A204.1 (cell line): ENCODE measurements around the gene PRODH2.

ENCODE experiments used
- FAIRE-seq: peaks from 2 replicates; lab custom pipeline; 2012; peaks lifted over from hg19 to GRCh38; lab: Jason Lieb, UNC

Gene PRODH2, protein sequence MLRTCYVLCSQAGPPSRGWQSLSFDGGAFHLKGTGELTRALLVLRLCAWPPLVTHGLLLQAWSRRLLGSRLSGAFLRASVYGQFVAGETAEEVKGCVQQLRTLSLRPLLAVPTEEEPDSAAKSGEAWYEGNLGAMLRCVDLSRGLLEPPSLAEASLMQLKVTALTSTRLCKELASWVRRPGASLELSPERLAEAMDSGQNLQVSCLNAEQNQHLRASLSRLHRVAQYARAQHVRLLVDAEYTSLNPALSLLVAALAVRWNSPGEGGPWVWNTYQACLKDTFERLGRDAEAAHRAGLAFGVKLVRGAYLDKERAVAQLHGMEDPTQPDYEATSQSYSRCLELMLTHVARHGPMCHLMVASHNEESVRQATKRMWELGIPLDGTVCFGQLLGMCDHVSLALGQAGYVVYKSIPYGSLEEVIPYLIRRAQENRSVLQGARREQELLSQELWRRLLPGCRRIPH

GRCh38 chr19:35812220-35813042 is at the start of gene PRODH2:
PRODH2 (minus strand) TSS chr19:35812845; CDS start chr19:35812805, 40 bp downstream.
- FAIRE-seq, result no peak

DNA sequence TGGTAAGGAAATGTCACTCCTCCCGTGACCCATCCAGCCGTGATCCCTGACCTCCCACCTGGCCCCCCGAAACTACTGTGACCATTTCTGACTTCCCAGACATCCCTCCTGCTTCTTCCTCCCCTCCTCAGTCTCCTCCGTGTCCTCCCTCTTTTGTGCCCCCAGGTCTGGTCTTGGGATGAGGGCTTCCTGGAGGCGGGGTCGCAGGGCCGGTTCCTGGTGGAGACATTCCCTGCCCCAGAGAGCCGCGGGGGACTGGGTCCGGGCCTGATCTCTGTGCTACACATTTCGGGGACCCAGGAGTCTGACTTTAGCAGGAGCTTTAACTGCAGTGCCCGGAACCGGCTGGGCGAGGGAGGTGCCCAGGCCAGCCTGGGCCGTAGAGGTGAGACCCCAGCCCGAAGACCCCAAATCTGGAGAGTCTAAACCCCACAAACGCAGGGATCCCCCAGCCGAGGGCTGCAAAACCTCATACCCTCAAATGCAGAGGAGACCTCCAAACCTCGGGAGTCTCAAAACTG is 49.1 kb upstream of the PRODH2 start:
- no peak for FAIRE-seq

DNA sequence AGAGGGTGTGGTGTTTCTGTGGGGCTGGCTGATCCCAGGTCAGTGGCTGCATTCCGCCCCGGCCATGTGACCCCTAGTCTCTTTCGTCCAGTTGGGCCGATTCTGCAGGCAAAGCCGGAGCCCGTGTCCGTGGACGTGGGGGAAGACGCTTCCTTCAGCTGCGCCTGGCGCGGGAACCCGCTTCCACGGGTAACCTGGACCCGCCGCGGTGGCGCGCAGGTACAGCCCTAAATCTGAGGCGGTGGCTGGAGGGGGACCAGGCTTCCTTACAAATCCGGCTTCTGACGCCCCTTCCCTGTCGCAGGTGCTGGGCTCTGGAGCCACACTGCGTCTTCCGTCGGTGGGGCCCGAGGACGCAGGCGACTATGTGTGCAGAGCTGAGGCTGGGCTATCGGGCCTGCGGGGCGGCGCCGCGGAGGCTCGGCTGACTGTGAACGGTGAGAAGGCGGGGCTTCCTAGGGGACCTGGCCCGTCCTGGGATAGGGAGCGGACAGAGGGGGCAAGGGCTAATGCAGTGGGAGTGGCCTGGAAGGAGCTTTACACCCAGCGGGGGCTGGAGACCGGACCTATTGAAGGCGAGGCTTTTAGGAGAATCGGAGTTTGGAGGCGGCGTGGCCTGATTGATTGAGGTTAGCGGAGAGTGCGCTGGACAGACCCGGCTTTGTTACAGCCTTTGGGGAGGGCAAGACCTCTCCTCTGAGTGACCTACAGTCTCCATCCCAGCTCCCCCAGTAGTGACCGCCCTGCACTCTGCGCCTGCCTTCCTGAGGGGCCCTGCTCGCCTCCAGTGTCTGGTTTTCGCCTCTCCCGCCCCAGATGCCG is 48.4 kb upstream of the PRODH2 start:
- FAIRE-seq, result no peak

DNA sequence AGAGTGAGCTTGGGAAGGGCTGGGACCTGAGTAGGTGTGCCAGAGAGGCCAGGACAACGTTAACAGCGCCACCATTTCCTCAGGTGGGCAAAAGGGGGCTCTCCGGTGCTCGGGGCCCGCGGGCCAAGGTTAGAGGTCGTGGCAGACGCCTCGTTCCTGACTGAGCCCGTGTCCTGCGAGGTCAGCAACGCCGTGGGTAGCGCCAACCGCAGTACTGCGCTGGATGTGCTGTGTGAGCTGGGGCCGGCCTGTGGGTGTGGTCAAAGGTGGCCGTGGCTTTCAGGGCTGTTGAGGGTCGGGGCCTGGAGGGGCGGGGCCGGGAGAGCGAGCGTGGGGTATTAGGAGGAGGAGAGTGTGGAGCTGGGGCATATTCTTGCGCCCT is 47.8 kb upstream of the PRODH2 start:
- no peak for FAIRE-seq

DNA sequence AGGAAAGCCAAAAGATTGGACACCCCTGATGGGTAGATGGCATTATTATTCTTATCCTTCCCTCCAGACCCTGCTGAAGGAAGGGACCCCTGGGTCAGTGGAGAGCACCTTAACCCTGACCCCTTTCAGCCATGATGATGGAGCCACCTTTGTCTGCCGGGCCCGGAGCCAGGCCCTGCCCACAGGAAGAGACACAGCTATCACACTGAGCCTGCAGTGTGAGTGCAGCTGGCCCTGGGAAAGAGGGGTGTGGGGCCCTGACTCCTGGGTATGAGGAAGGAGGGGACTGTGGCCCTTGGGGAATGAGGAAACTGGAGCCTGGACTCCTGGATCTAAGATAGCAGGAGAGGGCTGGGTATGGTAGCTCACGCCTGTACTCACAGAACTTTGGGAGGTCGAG is 46.8 kb upstream of the PRODH2 start:
- no peak for FAIRE-seq

DNA sequence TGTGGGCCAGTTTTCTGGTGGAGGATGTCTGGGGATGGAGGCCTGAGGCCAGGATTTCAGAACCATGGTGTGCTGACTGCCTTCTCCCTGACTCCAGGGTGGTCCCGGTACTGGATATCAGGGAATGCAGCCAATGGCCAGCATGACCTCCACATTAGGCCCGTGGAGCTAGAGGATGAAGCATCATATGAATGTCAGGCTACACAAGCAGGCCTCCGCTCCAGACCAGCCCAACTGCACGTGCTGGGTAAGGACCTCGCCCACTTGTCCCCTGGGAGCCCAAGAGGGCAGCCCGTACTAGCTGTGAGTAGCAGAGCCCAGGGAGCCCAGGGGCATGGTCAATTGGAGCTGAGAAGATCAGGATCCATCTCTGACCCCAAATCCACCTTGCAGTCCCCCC is 45.7 kb upstream of the PRODH2 start:
- no peak for FAIRE-seq

DNA sequence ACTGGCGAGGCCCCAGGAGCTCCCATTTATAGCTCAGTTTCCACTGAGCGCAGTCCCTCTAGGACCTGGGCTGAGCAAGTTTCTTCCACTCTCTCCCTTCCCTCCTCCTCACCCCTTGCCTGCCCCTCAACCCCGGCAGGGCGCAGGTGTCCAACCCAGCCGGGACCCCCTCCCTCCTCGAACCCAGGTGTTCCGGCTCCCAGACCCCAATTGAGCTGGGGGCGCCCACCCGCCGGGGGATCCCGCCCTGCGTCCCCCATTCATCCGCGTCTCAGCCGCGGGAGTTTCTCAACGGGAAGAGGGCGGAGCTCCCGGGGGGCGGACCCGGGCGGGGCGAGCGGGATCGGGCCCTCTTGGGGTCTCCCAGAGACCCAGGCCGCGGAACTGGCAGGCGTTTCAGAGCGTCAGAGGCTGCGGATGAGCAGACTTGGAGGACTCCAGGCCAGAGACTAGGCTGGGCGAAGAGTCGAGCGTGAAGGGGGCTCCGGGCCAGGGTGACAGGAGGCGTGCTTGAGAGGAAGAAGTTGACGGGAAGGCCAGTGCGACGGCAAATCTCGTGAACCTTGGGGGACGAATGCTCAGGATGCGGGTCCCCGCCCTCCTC is 44.0 kb upstream of the PRODH2 start, which contains the start of gene KIRREL2:
KIRREL2 (plus strand) TSS at position 366 of the 604 bp plus-strand sequence; CDS start at position 575, 209 bp downstream.
- FAIRE-seq, result no peak

DNA sequence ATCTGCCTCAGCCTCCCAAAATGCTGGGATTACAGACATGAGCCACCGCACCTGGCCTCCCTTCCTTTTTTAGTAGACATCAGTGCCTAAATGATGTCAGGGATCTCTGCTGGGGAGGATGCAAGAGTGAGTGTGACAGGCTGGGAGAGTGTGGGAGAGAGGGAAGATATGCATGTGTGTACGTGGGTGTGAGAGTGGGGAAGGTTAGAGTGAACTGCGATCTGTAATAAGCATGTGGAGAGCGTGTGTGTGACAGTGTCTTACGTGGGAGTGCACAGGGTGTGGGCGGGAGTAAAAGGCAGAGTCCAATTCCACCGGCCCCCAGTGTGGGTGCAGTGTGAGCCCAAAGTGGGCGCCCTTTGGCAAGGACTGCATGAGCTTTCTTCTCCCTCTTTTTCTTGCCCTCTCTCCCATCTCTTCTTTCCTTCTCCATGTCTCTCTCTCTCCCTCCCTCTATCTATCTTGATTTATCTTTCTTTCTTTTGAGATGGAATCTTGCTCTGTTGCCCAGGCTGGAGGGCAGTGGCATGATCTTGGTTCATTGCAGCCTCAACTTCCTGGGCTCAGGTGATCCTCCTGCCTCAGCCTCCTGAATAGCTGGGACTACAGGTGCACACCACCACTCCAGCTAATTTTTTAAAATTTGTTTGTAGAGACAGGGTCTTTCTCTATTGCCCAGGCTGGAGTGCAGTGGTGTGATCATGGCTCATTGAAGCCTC is 40.6 kb upstream of the PRODH2 start:
- no peak for FAIRE-seq

- no peak for FAIRE-seq
Measured at GRCh38 chr19:35852029-35852780, 39.6 kb upstream of the PRODH2 start, which contains the start of gene NPHS1. NPHS1 (minus strand) TSS chr19:35852504; CDS start chr19:35851837, 667 bp downstream.

GRCh38 chr19:35851213-35852028 is 38.8 kb upstream of the PRODH2 start:
- FAIRE-seq, result no peak

GRCh38 chr19:35848919-35849505 is 36.4 kb upstream of the PRODH2 start:
- FAIRE-seq, result no peak

DNA sequence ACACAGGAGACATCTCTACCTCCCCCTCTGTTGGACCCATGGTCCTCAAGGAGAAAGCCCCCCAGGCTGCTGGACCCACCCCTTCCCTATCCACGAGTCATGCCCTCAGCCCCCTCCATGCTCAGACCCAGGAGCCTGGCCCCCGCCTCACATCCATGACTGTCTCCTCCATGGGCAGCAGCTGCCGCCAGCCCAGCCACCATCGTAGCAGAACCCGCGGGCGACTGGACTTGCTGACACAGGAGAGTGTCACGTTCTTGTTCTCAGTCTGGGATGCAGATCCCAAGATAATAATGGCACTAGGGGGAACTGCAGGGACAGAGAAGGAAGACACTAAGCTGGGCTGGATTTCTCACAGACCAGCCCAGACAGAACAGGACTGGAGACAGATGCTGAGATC is 35.8 kb upstream of the PRODH2 start:
- FAIRE-seq, result no peak

GRCh38 chr19:35847911-35848310 is 35.3 kb upstream of the PRODH2 start:
- no peak for FAIRE-seq

DNA sequence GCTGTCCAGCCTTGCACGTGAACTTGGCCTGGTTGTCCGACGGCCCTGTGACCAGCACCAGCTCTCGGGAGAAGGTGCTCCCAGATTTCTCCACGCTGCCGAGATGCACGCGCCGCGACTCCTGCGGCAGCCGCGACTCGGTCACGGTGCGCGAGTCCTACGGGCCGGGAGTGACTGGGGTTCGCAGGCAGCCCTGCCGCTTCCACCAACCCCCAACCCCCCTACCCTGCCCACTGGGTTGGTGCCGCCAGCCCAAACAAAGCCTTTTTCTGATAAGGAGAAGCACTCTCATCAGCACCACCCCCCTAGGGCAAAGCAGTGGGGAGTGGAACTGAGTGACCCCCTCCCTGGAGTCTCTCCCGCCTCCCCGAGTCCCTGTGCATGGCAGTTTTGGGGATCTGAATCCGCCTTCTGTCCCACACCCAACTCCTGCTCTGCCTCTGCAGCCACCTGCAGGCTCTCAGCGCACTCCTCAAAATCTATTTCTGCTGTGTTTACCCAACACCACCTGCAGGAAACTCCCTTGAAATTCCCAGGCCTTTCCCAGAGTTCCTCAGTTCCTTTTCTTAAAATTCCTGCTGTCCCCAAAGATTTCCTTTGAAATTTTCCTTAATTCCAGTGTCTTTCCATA is 33.5 kb upstream of the PRODH2 start:
- no peak for FAIRE-seq

DNA sequence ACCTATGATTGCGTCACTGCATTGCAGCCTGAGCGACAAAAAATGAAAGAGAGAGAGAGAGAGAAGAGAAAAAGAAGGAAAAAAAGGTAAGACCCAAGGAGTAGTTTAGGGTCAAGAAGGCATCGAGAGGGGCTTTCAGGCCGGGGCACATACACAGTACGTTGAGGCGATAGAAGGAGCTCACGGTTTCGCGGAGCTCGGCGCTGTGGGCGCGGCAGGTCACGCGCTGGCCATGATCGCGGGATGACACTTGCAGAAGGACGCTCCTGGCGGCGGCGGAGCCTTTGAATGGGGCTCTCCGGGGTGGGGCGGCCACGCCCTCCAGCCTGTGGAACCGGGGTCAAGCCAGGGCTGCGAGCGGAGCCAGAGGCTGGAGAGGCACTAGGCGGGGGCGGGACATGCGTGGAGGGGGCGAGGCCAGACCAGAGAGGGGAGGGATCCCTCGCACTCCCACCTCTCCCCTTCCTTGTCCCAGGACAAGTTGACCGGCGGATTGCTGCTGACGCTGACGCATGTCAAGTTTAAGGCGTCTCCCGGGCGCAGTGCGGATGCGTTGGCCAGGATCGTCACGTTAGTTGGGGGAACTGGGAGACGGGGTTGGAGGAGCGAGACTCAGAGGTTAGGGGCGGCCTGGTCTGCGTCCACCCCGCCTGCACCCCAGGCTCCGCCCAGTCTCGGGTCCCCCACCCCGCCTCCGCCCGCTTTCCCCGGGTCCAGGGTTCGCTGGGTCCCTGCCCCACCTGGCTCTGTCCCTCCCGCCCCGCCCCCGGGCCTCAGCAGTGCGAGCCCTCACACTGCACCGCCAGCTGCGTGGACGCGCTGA is 32.8 kb upstream of the PRODH2 start:
- FAIRE-seq, result no peak

DNA sequence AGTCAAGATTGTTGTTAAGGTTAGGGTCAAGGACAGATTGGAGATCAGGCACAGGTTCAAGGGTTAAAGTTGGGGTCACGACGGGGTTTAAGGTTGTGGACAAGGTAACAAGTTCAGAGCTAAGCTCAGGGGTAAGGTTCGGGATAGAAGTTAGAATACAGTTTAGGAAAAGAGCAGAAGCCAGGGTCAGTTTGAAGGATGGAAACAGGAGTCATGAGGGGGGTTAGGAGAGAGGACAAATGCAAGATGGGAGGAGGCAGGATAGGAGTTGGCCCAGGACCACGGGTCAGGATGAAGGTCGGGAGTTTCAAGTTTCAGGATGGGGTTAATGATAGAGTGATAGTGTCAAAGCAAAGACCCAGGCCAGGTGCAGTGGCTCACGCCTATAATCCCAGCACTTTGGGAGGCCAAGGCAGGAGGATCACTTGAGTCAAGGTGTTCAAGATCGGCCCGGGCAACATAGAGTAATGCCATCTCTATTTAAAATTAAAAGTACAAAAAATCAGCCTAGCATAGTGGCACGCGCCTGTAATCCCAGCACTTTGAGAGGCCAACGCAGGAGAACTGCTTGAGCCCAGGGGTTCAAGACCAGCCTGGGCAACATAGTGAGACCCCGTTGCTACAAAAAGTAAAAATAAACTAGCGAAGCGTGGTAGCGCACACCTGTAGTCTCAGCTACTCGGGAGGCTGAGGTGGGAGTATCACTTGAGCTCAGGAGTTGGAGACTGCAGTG is 32.0 kb upstream of the PRODH2 start:
- no peak for FAIRE-seq
